Measurements from ENCODE around the gene PDGFRA. TPM values are rescaled to one million over a fixed set of nuclear protein-coding genes. Genes with fewer than 3 reads are reported as not detected.
A peak's percentile ranks its signal among the peaks of the same experiment; 100 is the strongest.
"Not testable (repeated sequence)": the region's sequence is repeated elsewhere in the genome, so short reads cannot be mapped to it uniquely, and the experiment has no call there.

The PDGFRA gene
- polyA plus RNA-seq, 3 donors = 149 to 161 (median 160) TPM

DNA sequence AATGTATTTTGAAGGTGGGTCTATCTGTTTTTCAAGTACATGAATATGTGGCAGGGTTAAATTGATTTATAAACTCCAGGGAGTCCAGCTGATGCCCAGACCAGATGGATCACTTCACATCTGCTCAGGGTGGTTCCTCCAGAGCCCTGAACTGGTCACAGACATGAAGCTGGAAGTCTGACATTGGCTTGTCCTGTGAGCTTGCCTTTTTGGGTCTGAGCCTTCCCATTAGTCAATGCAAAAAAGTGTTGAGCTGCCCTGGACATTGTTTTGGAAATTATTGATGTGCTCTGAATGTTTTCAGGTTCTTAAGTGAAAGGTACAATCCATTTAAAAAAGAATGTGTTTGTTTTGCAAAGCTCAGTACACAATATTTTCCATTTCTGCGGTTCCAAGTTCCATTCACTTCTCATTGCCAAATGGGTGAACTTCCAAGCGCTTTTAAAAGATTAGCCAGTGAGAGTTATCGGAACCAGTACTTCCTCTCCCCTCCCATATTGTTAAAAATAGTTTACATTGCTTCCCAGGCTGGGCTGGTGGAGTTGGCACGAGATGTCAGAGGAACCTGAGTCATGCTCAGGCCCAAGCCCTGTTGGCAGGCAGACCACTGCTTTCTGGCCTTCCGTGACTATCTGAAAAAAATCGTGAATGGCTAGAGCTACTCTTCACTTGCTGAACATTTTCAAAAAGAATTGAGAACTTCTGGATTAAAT lies 52.1 kb downstream of the PDGFRA start:
- DNase-seq (ENCODE audit: extremely low read depth in 1 of 11, low read depth in 9 of 11, low spot score in 4 of 11) = no peak

DNA sequence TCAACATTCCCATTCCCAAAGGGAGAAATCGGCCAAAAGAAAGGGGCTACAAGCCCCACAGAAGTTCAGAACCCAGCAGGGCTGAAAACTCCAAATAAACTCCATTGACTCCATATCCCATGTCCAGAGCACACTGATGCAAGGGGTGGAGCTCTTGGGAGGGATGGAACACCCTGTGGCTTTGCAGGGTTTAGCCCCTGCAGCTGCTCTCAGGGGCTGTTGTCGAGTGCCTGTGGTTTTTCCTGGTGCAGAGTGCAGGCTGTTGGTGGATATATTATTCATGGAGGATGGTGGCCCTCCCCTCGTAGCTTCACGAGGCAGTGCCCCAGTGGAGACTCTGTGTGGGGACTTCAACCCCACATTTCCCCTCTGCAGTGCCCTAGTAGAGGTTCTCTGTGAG lies 53.7 kb downstream of the PDGFRA start:
- no peak for DNase-seq (ENCODE audit: extremely low read depth in 1 of 11, low read depth in 9 of 11, low spot score in 4 of 11)

DNA sequence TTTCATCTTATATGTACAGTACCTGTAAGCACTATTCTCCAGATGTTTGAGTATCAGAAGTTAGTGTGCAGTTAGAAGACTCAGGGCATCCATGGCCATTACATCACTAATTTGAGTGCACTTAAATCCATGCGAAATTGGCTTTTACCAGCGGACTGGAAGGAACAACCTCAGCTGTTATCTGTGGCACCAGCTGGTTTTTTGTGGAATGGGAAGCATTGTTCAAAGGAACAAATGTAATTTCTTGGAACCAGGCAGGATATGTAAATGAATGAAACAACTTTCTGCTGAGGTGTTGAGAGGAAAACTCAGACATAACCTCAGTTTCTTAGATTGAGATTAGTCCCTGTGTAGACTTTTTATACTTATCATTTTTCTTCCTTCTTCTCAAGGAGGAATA lies 60.2 kb downstream of the PDGFRA start:
- no peak for DNase-seq (ENCODE audit: extremely low read depth in 1 of 11, low read depth in 9 of 11, low spot score in 4 of 11)

DNA sequence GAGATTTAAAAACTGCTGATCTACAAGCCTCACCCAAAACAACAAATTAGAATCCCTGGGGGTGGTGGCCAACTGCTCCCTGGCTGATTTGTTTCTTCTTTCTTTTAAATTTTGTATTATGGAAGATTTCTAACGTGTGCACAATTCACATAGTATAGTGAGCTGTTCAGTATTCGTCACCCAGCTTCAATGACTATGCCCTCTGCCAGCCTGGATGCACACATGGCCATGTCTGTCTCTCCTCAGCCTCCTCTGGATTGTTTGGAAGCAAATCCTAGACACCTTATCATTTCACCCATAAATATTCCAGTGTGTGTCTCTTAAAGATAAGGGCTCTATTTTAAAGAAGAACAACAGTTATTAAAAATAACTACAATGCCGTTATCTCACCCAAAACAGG lies 61.9 kb downstream of the PDGFRA start:
- no peak for DNase-seq (ENCODE audit: extremely low read depth in 1 of 11, low read depth in 9 of 11, low spot score in 4 of 11)

DNA sequence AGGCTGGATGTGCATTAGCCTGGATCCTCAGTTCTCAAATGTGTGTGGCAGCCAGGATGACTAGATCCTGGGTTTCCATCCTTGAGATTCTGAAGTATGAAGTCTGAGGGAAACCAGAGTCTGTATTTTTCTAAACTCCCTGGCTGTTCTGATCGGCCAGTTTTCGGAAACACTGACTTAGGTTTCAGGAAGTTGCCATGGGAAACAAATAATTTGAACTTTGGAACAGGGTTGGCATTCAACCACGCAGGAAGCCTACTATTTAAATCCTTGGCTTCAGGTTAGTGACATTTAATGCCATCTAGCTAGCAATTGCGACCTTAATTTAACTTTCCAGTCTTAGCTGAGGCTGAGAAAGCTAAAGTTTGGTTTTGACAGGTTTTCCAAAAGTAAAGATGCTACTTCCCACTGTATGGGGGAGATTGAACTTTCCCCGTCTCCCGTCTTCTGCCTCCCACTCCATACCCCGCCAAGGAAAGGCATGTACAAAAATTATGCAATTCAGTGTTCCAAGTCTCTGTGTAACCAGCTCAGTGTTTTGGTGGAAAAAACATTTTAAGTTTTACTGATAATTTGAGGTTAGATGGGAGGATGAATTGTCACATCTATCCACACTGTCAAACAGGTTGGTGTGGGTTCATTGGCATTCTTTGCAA lies 67.6 kb downstream of the PDGFRA start:
- DNase-seq (ENCODE audit: extremely low read depth in 1 of 11, low read depth in 9 of 11, low spot score in 4 of 11) = peak in 8 of 11 donors; percentile 5 to 43 (median 18)

DNA sequence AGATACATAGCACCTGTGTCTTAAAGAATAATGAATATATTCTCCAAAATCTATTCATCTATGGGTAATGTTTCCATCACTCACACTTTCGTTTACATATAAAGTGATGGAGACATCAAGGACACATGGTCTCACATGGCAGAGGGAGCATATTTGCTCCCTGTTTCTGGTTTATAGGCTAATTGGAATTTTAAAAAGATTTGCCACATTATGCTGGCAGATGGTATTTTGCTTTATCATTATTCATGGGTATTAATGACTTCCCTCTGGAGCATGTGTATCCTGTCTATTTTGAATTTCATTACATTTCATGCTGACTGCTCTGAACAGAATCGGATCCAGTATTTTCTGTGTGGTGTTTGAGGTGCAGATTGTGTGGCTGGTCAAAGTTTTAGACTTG lies 79.0 kb downstream of the PDGFRA start:
- no peak for DNase-seq (ENCODE audit: extremely low read depth in 1 of 11, low read depth in 9 of 11, low spot score in 4 of 11)

DNA sequence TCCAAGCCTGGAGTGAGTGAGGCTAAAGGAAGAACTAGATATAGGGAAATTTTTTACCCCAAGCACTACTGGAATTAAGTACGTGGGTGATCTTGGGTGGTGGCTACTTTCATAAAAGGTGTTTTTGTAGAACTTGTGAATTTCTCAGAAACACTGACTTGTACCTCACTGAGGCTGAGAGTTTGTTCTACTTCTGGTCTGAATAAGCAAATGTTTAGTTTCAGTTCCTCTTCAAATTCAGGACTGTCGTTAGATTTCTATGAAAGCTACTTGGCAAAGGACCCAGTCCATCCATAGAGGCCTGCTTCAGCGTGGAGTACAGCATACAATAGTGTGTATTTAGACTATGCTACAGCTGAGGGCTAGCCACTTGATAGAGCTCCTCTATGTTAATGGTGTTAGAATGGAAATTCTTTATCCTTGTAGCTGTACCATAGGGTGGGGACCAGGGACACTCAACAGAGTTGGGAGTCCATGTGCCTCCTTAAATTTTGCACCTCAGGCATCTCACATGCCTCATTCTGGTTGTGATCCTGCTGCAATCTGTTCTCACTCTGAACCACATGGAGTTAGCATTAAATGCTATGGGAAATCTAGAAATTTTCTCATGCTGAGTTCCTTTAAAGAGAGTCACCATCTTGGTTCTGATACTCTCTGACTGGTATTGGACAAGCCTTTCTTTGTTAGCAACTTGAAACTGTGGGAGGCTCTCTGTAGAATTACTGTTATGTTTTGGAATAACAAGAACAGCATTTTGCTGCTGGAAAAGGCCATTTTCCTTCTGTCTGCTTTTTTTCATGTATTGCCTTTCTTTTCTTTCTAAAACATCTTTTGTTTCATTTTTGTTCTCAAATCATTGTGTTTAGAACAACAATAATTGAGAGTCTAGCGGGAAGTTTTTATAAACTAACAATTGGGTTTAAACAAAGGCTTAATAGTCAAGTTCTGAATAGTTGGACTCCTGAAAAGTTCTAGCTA lies 86.8 kb downstream of the PDGFRA start:
- no peak for DNase-seq (ENCODE audit: extremely low read depth in 1 of 11, low read depth in 9 of 11, low spot score in 4 of 11)

DNA sequence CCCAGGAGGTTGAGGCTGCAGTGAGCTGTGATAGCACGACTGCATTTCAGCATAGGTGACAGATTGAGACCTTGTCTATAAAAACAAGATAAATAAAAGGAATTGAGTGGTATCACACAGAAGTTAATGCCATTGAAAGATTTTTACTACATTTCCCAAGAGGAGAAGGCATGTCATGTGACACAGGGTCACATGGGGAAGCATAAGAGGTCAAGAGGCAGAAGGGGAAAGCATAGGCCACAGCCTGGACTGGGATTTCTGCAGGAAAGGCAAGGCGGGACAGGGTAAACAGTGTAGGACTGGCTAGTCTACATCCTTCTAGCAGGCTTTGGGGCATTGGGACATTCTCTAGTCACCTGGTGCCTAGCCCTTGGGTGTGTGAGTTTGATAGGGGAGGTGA lies 88.6 kb downstream of the PDGFRA start:
- no peak for DNase-seq (ENCODE audit: extremely low read depth in 1 of 11, low read depth in 9 of 11, low spot score in 4 of 11)

DNA sequence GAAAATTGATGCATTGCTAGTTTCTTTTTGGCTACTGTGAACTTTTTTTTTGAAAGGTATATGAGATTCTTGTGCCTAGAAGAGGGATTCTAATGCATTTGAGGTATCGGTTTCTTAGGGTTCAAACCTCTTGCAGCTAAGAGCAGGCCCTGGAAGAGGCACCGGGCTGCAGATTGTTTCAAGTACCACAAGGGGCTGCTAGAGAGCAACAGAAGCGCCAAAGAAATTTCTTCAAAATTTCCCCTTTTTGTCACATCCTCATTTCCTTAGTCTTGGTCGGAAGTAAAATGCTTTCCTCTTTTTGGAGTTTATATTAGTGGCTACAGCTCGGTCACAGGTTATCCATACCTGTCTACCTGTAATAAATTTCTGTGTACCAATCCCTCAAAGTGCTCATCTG lies 89.8 kb downstream of the PDGFRA start:
- DNase-seq (ENCODE audit: extremely low read depth in 1 of 11, low read depth in 9 of 11, low spot score in 4 of 11) = peak in 5 of 11 donors; percentile 12 to 25 (median 15)

DNA sequence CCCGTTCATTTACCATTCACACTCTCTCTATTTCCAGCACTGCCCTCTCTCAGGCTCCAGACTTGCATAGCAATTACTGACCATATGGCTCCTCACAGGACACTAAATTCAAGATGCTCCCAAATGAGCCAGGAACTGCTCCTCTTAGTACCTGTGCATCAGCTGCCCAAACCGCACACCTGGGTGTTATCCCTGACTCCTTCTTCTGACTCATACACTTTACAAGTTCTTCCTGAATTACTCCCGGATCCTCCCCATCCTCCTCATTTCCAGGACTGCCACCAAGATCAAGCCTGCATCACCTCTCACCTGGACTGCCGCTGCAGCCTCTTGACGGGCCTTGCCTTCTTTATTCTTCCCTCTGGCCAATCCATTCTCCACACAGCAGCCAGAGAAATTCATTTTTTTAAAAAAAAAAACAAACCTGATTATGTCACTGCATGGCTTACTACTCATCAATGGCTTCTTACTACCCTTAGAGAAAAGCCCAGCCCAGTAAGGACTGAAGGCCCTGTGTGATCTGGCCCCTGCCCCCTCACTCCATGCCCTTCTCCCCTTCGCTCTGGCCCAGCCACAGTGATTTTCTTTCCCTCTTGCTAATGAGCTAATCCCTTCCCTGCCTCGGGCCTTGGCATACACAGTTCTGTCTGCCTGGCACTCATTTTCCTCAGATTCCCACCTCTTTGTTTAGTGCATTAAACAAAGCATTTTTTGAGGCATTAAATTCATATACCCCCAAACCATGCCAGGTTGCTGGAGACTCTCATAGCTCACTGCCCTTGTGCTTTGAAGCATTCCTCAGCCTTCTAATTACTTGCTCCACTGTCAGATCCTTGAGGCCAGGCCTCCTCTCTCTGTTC lies 92.0 kb downstream of the PDGFRA start:
- DNase-seq (ENCODE audit: extremely low read depth in 1 of 11, low read depth in 9 of 11, low spot score in 4 of 11) = no peak

DNA sequence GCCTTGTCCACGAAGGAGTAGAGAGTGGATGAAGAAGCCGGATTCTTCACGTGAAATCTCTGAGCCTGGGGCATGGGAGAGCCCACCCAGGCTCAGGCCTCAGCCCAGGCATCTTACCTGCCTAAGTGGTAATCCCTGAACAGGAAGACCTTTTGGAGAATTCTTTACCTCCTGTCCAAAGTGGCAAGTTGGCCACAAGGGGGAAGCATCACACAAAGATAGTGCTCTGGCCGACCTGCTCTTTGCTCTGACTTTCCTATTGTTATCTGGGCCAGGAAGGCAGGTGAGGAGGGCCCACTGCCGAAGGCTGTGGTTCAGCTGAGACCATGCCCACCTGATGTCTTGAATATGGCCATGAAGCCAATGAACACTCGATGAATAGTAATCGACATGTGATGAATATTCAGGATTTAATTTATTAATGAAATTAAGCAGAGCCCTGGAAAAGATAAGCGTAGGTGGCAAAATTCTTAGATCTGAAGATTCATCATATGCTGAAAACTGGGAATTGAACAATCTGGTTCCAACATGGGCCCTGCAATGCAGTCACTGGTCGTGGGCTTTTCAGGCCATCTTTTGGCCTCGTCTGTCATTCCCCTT lies 93.8 kb downstream of the PDGFRA start:
- peak; percentile 31 to 74 (median 45) for DNase-seq (ENCODE audit: extremely low read depth in 1 of 11, low read depth in 9 of 11, low spot score in 4 of 11)

DNA sequence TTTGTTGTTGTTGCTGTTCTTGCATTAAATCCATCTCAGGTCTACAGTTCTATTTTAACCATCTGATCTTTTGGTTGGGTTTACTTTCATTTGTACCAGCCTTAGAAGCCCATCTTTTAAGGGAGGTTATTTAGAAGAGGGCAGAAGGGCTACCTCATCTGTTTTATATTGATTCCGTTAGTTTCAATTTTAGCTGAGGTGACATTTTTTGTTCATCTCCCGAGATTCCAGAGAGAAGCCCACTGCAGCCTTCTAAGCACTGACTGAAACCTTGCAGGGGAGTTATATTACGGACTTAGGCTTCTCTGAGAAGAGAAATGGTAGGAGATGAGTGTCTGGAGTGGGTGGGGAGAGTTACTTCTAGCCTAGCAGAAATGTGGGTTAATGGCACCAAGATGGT lies 101.8 kb downstream of the PDGFRA start:
- no peak for DNase-seq (ENCODE audit: extremely low read depth in 1 of 11, low read depth in 9 of 11, low spot score in 4 of 11)

DNA sequence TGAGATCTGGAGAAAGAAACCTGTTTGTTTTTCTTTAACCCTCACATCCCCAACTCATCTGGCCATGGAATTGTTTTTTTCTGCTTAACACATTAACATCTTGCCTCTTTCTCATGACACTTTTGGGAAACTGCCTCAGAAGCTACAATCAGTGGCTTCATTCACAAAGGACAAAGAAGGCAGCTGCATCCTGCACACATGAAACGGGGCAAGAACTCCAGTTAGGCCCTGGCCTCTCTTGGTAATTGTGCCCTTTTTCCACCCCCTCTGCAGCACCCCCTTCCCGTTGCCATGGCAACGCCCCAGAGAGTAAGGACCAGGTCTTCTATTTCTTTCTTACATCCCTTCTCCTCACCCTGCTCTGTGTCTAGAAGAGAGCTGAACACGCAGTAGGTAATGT lies 103.4 kb downstream of the PDGFRA start:
- DNase-seq (ENCODE audit: extremely low read depth in 1 of 11, low read depth in 9 of 11, low spot score in 4 of 11) = no peak

DNA sequence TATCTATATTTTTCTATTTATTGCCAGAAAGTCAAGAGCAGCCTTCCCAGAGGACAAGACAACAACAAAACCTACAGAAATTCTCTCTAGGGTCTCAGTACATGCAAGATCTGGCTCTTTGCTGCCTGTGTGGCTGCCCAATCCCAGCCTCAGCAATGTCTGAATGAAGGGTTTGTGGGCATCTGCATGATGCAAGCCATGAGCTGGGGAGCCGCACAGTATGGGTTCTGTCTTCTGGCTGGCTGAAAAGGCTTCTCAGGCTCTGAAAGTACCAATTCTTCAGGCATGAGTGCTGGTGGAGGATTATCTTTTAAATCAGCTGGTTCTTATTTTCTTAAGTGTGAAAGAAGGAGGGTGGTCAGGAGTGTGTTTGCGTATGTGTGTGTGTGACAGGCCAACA lies 104.6 kb downstream of the PDGFRA start:
- no peak for DNase-seq (ENCODE audit: extremely low read depth in 1 of 11, low read depth in 9 of 11, low spot score in 4 of 11)

DNA sequence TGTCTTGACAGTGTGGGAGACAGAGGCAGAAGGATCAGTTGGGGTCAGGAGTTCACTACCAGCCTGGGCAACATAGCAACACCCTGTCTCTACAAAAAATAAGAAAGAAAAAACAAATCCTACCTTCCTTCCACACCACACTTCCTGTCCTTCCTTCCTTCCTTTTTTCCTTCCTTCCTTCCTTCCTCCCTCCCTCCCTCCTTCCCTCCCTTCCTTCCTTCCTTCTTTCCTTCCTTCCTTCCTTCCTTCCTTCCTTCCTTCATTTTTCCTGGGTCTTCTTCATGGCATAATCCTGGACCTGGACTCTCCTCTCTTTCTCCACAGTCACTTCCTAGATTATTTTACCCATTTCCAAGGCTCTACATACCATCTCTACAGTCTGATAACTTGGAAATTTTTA lies 105.7 kb downstream of the PDGFRA start:
- DNase-seq (ENCODE audit: extremely low read depth in 1 of 11, low read depth in 9 of 11, low spot score in 4 of 11) = not testable (repeated sequence)

DNA sequence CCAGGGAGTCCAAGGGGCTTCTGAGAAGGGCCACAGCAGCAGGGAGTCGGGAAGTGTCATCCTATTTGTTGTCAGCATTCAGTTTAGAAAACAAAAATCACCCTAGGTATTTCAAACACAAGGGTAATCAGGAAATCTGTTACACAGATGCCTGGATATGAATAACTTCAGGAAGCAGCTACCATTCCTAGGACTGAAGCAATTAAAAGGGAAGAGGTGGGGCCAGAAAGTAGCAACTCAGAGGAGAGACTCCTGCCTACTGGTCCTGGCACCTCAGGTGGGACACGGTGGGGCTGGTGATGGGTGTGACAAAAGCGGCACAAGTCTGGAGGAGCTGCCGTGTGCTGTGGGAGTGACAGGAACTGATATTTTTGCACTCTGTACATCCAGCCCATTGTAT lies 107.9 kb downstream of the PDGFRA start:
- DNase-seq (ENCODE audit: extremely low read depth in 1 of 11, low read depth in 9 of 11, low spot score in 4 of 11) = no peak

DNA sequence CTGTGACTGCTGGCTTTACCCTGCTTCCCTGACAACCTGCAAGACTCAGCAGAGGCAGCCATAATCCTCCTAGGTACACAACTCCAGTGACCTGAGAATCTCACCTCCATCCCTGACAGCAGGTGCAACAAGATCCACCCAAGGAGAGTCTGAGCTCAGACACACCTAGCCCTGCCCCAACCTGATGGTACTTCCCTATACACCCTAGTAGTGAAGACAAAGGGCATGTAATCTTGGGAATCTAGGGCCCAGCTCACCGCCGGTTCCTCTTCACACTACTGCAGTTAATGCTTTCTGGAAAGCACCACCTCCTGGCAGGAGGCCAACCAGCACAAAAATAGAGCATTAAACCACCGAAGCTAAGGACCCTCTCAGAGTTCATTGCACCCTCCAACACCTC lies 113.0 kb downstream of the PDGFRA start:
- not testable (repeated sequence) for DNase-seq (ENCODE audit: extremely low read depth in 1 of 11, low read depth in 9 of 11, low spot score in 4 of 11)

Measured in renal cortex interstitium (tissue), 11 donors.